NCI-H82 treated with DMSO at 0.1 percent for 48 hours (cell line): ENCODE measurements around the gene THBS2.
"Not testable (repeated sequence)": the region's sequence is repeated elsewhere in the genome, so short reads cannot be mapped to it uniquely, and the experiment has no call there.

ENCODE experiments used
- DNase-seq: peaks from one replicate; lab custom pipeline; 2025; ENCODE audit not compliant: unreplicated experiment; lab: John Stamatoyannopoulos, UW

THBS2 gene

GRCh38 chr6:169273511-169273910 is 19.9 kb upstream of the THBS2 start:
- no peak for DNase-seq

- DNase-seq = no peak
These were observed 18.2 kb upstream of the THBS2 start for GRCh38 chr6:169271877-169272216.

- DNase-seq = no peak
These were observed 17.7 kb upstream of the THBS2 start for GRCh38 chr6:169271158-169271876.

GRCh38 chr6:169270077-169270380 is 16.4 kb upstream of the THBS2 start:
- not testable (repeated sequence) for DNase-seq

- DNase-seq = no peak
These were observed 15.8 kb upstream of the THBS2 start for GRCh38 chr6:169269180-169270076.

- DNase-seq = no peak
These were observed 14.6 kb upstream of the THBS2 start for GRCh38 chr6:169268276-169268675.

- DNase-seq = no peak
These were observed 13.3 kb upstream of the THBS2 start for GRCh38 chr6:169266746-169267591.

- DNase-seq = no peak
These were observed 12.6 kb upstream of the THBS2 start for GRCh38 chr6:169266261-169266660.

GRCh38 chr6:169265486-169266131 is 12.0 kb upstream of the THBS2 start:
- no peak for DNase-seq

- DNase-seq = no peak
These were observed 10.4 kb upstream of the THBS2 start for GRCh38 chr6:169263836-169264608.

- no peak for DNase-seq
These were observed 9.7 kb upstream of the THBS2 start for GRCh38 chr6:169263374-169263773.

- not testable (repeated sequence) for DNase-seq
These were observed 9.0 kb upstream of the THBS2 start for GRCh38 chr6:169262602-169263001.

- DNase-seq = no peak
These were observed 2.9 kb upstream of the THBS2 start for GRCh38 chr6:169256518-169256917.

- no peak for DNase-seq
These were observed 2.4 kb upstream of the THBS2 start for GRCh38 chr6:169256061-169256460.

GRCh38 chr6:169255643-169256042 is 2.0 kb upstream of the THBS2 start:
- DNase-seq = no peak

GRCh38 chr6:169254456-169255316 is 1.0 kb upstream of the THBS2 start:
- no peak for DNase-seq

GRCh38 chr6:169252505-169253189 is 999 bp downstream of the THBS2 start:
- DNase-seq = no peak

- no peak for DNase-seq
These were observed 1.7 kb downstream of the THBS2 start for GRCh38 chr6:169251822-169252504.
